HG03469 (cell line): Measurements from ENCODE around the gene CA14.
"Not testable (repeated sequence)": the region's sequence is repeated elsewhere in the genome, so short reads cannot be mapped to it uniquely, and the experiment has no call there.

Source experiments
- ATAC-seq: cut with Tn5 transposase; IDR thresholded peaks from one replicate; pipeline ENCODE4 v1.9.1; 2021; ENCODE audit warnings: mild to moderate bottlenecking, moderate library complexity, moderate number of reproducible peaks; ENCODE audit not compliant: unreplicated experiment

Gene CA14

GRCh38 chr1:150280138-150280707 lies 22.6 kb downstream of the CA14 start:
- no peak for ATAC-seq

GRCh38 chr1:150281221-150281757 lies 23.7 kb downstream of the CA14 start:
- ATAC-seq: no peak

- no peak for ATAC-seq
Measured at GRCh38 chr1:150281758-150282557, 24.4 kb downstream of the CA14 start, which contains the start of gene CIART. CIART (plus strand) TSS chr1:150282554; CDS start chr1:150283268, 714 bp downstream.

GRCh38 chr1:150282558-150282958 lies 25.0 kb downstream of the CA14 start:
- no peak for ATAC-seq

- no peak for ATAC-seq
Measured at GRCh38 chr1:150283260-150283659, 25.7 kb downstream of the CA14 start.

GRCh38 chr1:150288382-150288781 lies 30.8 kb downstream of the CA14 start:
- ATAC-seq: no peak

GRCh38 chr1:150288822-150289221 lies 31.2 kb downstream of the CA14 start:
- no peak for ATAC-seq

GRCh38 chr1:150293433-150294253 lies 36.1 kb downstream of the CA14 start, which contains the start of gene MRPS21:
MRPS21 (plus strand) TSS chr1:150293861; CDS start chr1:150294367, 506 bp downstream.
- peak; percentile 79 for ATAC-seq

- no peak for ATAC-seq
Measured at GRCh38 chr1:150295476-150295875, 37.9 kb downstream of the CA14 start.

GRCh38 chr1:150299716-150300115 lies 42.1 kb downstream of the CA14 start:
- ATAC-seq: no peak

GRCh38 chr1:150302338-150302737 lies 44.8 kb downstream of the CA14 start:
- ATAC-seq: no peak

- no peak for ATAC-seq
Measured at GRCh38 chr1:150302902-150303301, 45.3 kb downstream of the CA14 start.

- ATAC-seq: not testable (repeated sequence)
Measured at GRCh38 chr1:150308585-150308984, 51.0 kb downstream of the CA14 start.

GRCh38 chr1:150309758-150310508 lies 52.4 kb downstream of the CA14 start:
- no peak for ATAC-seq

- ATAC-seq: no peak
Measured at GRCh38 chr1:150311762-150312161, 54.2 kb downstream of the CA14 start.
